B cell (primary cell): ENCODE data around the gene KRTAP5-7. TPM values are rescaled to one million over a fixed set of nuclear protein-coding genes. Genes with fewer than 3 reads are reported as not detected.

ENCODE experiments used
- ATAC-seq: fragments of 200-7000 bp; cut with Tn5 transposase; one replicate; pipeline ENCODE4 v1.10.0; 2021; ENCODE audit warnings: low read depth, mild to moderate bottlenecking, moderate number of reproducible peaks, moderate library complexity
- CTCF ChIA-PET: fragments of 350-600 bp; sonication (Branson Sonifier 250); formaldehyde crosslinking; loops from one replicate; lab custom pipeline; 2021; ENCODE audit warnings: antibody characterized with exemption, inconsistent platforms; lab: Charles Lee
- POLR2A ChIA-PET: fragments of 350-600 bp; sonication (Branson Sonifier 250); formaldehyde crosslinking; loops from one replicate; lab custom pipeline; 2021; ENCODE audit warnings: antibody characterized with exemption; lab: Charles Lee
- DNase-seq: peaks from one replicate; pipeline ENCODE4 v3.0.0; 2013
- H2AFZ ChIP-seq: 2 replicates; pipeline ENCODE4 v1.6.1; 2012; ENCODE audit warnings: mild to moderate bottlenecking, low read depth, low read length; ENCODE audit not compliant: insufficient read depth, poor library complexity, severe bottlenecking
- H3K27ac ChIP-seq, 2 donors: 1 replicate in 1 of 2; 2 replicates in 1 of 2; pipeline ENCODE4 v1.5.1; 2012 to 2013; ENCODE audit warnings: low read length in 2 of 2, mild to moderate bottlenecking in 2 of 2, moderate library complexity in 1 of 2
- H3K27me3 ChIP-seq, 4 experiments: fragments of 200-600 bp in 1 of 4; sonication (generic) in 1 of 4; replicated peaks in 1 of 4; 1 replicate in 2 of 4; 2 replicates in 2 of 4; pipeline versions ENCODE4 v1.6.1 to v1.7.0; 2013 to 2016; ENCODE audit warnings: low read length in 3 of 4, mild to moderate bottlenecking in 2 of 4, mixed read lengths in 1 of 4, moderate library complexity in 1 of 4; ENCODE audit not compliant: insufficient read depth in 4 of 4, control insufficient read depth in 3 of 4; ENCODE audit errors: control extremely low read depth in 1 of 4
- H3K36me3 ChIP-seq, 2 experiments: replicated peaks in 1 of 2; 1 replicate in 1 of 2; 2 replicates in 1 of 2; pipeline versions ENCODE4 v1.6.1 to v1.7.1; 2013; ENCODE audit warnings: low read length in 1 of 2; ENCODE audit not compliant: insufficient read depth in 2 of 2, control insufficient read depth in 1 of 2; ENCODE audit errors: control extremely low read depth in 1 of 2, extremely low read depth in 1 of 2
- H3K4me1 ChIP-seq, 2 donors: fragments of 200-600 bp in 1 of 2; sonication (generic) in 1 of 2; 1 replicate in 1 of 2; 2 replicates in 1 of 2; pipeline versions ENCODE4 v1.5.1 to v1.6.1; 2013 to 2017; ENCODE audit warnings: low read length in 2 of 2; ENCODE audit not compliant: control insufficient read depth in 2 of 2, insufficient read depth in 2 of 2
- H3K4me2 ChIP-seq: replicated peaks from 2 replicates; pipeline ENCODE3; 2012; ENCODE audit warnings: mild to moderate bottlenecking, low read depth, low read length; ENCODE audit not compliant: poor library complexity, severe bottlenecking
- H3K4me3 ChIP-seq, 5 experiments: fragments of 200-600 bp in 1 of 5; sonication (generic) in 1 of 5; 1 replicate in 3 of 5; 2 replicates in 2 of 5; pipeline versions ENCODE4 v1.5.1 to v1.7.0; 2011 to 2016; ENCODE audit warnings: low read length in 4 of 5, mild to moderate bottlenecking in 4 of 5, low read depth in 2 of 5, control low read depth in 1 of 5, moderate library complexity in 1 of 5; ENCODE audit not compliant: insufficient read depth in 1 of 5; ENCODE audit errors: control extremely low read depth in 1 of 5, extremely low read depth in 1 of 5
- H3K79me2 ChIP-seq: fragments of 200-600 bp; sonication (generic); one replicate; pipeline ENCODE4 v1.6.0; 2016; ENCODE audit warnings: low read length; ENCODE audit not compliant: control insufficient read depth, insufficient read depth
- H3K9ac ChIP-seq: fragments of 200-600 bp; sonication (generic); 2 replicates; pipeline ENCODE4 v1.6.1; 2017; ENCODE audit warnings: mild to moderate bottlenecking, low read length, moderate library complexity
- H3K9me3 ChIP-seq, 3 donors: one replicate each; pipeline versions ENCODE4 v1.6.1 to v1.7.1; 2013; ENCODE audit warnings: low read length in 2 of 3; ENCODE audit not compliant: control insufficient read depth in 2 of 3, insufficient read depth in 1 of 3; ENCODE audit errors: control extremely low read depth in 1 of 3
- H4K20me1 ChIP-seq: 2 replicates; pipeline ENCODE4 v1.6.0; 2012; ENCODE audit warnings: mild to moderate bottlenecking, low read length; ENCODE audit not compliant: insufficient read depth, control insufficient read depth, poor library complexity, severe bottlenecking
- H3K27ac Mint-ChIP-seq: one replicate; pipeline ENCODE4 v1.8.0; 2021; ENCODE audit warnings: mixed read lengths
- H3K27me3 Mint-ChIP-seq: one replicate; pipeline ENCODE4 v1.8.0; 2021; ENCODE audit warnings: mixed read lengths
- H3K4me1 Mint-ChIP-seq: one replicate; pipeline ENCODE4 v1.8.0; 2021; ENCODE audit warnings: mixed read lengths
- H3K4me3 Mint-ChIP-seq: one replicate; pipeline ENCODE4 v1.8.0; 2021; ENCODE audit warnings: mixed read lengths
- H3K9me3 Mint-ChIP-seq: one replicate; pipeline ENCODE4 v1.8.0; 2022; ENCODE audit warnings: mixed read lengths; ENCODE audit not compliant: insufficient read depth
- CTCF ChIP-seq: fragments of 200-600 bp; IDR thresholded peaks from one replicate; pipeline ENCODE4 v1.8.0; 2022; ENCODE audit warnings: antibody characterized with exemption, mild to moderate bottlenecking
- EZH2 ChIP-seq: IDR thresholded peaks from 2 replicates; pipeline ENCODE4 v1.6.1; 2012; ENCODE audit warnings: borderline replicate concordance, low read depth, mild to moderate bottlenecking, moderate library complexity, low read length; ENCODE audit not compliant: insufficient read depth, poor library complexity, severe bottlenecking
- WGBS: methylation state at CpG from one replicate; pipeline ENCODE4 v1.1.5; 2013; ENCODE audit warnings: missing lambda C conversion rate; ENCODE audit not compliant: insufficient coverage; 5-methylcytosine and 5-hydroxymethylcytosine counted together
- intact Hi-C: fragments of 100-400 bp; cut with micrococcal nuclease; formaldehyde crosslinking; loops from one replicate; pipeline ENCODE4 v1.10.0; 2022
- polyA plus RNA-seq: library from polyadenylated mRNA; depleted of rRNA; stranded (reverse); fragments of >200 nt; gene quantifications from 2 replicates; pipeline ENCODE4 v1.2.3, GENCODE V29; 2012
- small RNA-seq: library from RNA; depleted of rRNA; stranded (forward); fragments of <200 nt; gene quantifications from one replicate; pipeline ENCODE3, GENCODE V24; 2012; ENCODE audit warnings: low replicate concordance, low read depth; ENCODE audit not compliant: insufficient read length
- total RNA-seq, 2 donors: library from RNA; stranded (reverse); fragments of 120-200 nt in 1 of 2; gene quantifications; 1 replicate in 1 of 2; 2 replicates in 1 of 2; pipeline versions ENCODE4 v1.2.3 to v1.2.4, GENCODE V29; 2013 to 2022

The KRTAP5-7 gene
- total and polyA plus RNA-seq, 2 donors (not counting 1 experiment from before 2014, with no cell fraction given): 0.10 to 0.59 TPM

- no peaks in the 10 kb centered on the region for H4K20me1 ChIP-seq
- ChIA-PET POLR2A (no interaction called here), CTCF (no interaction called here)
- no peaks in the 10 kb centered on the region for H3K36me3 ChIP-seq
- no peak for ATAC-seq
- Mint-ChIP-seq H3K27me3 (peaks cover 26% of the 10 kb centered on the region), H3K9me3 (no peaks in the 10 kb centered on the region), H3K27ac (no peak overlapping the region), H3K4me1 (peaks cover 3% of the 10 kb centered on the region), H3K4me3 (no peak overlapping the region)
- DNase-seq: no peak
- TF ChIP-seq EZH2 (no peak), CTCF (no peak)
- no peaks in the 10 kb centered on the region for H3K79me2 ChIP-seq
- intact Hi-C loops: no loop called here
- H3K4me2 ChIP-seq: no peak overlapping the region
- no peak overlapping the region for H3K9ac ChIP-seq
- peaks cover 0 to 11% (median 0%) of the 10 kb centered on the region in 4 experiments for H3K27me3 ChIP-seq
- H3K27ac ChIP-seq: no peak overlapping the region
- WGBS: 92% methylated on average over 7 of the region's 7 CpGs
- H2AFZ ChIP-seq: no peak overlapping the region
- no peaks in the 10 kb centered on the region for H3K9me3 ChIP-seq
- peaks cover 0 to 2% of the 10 kb centered on the region in 2 donors for H3K4me1 ChIP-seq
- H3K4me3 ChIP-seq: no peak overlapping the region
Measured at GRCh38 chr11:71577469-71578004, 50.5 kb downstream of the KRTAP5-7 start.

Small RNA genes lying within 50 kb of the gene (small RNA-seq; reads per million reads assigned to genes)
- not detected for gene AP000867.1

Other genes starting within 250 kb of the KRTAP5-7 start
- gene DHCR7, start 78.9 kb upstream of the KRTAP5-7 start, total RNA-seq: 15.3 and 16.2 TPM in 2 replicates
- gene DHCR7, start 78.9 kb upstream of the KRTAP5-7 start, polyA plus RNA-seq: 6.9 and 12.1 TPM in 2 replicates
- 222 and 223 TPM in 2 replicates for gene NADSYN1, start 74.1 kb upstream of the KRTAP5-7 start, total RNA-seq
- gene NADSYN1, start 74.1 kb upstream of the KRTAP5-7 start, polyA plus RNA-seq: 146 and 153 TPM in 2 replicates
- 0.49 TPM in 1 of 2 replicates, not detected in the other for gene KRTAP5-8, start 10.8 kb downstream of the KRTAP5-7 start, total RNA-seq
- gene KRTAP5-8, start 10.8 kb downstream of the KRTAP5-7 start, polyA plus RNA-seq: 0.10 and 0.26 TPM in 2 replicates
- 0.34 TPM in 1 of 2 replicates, not detected in the other for gene KRTAP5-9, start 21.2 kb downstream of the KRTAP5-7 start, total RNA-seq
- 0.69 and 0.95 TPM in 2 replicates for gene KRTAP5-9, start 21.2 kb downstream of the KRTAP5-7 start, polyA plus RNA-seq
- gene KRTAP5-10, start 38.3 kb downstream of the KRTAP5-7 start, total RNA-seq: 0.27 TPM in 1 of 2 replicates, not detected in the other
- gene KRTAP5-10, start 38.3 kb downstream of the KRTAP5-7 start, polyA plus RNA-seq: 0.19 TPM in 1 of 2 replicates, not detected in the other
- gene KRTAP5-11, start 55.6 kb downstream of the KRTAP5-7 start, total RNA-seq: not detected in 2 replicates
- gene KRTAP5-11, start 55.6 kb downstream of the KRTAP5-7 start, polyA plus RNA-seq: not detected in 2 replicates